BJ (cell line): ENCODE results near the gene SLC1A1. TPM values are rescaled to one million over a fixed set of nuclear protein-coding genes. Genes with fewer than 3 reads are reported as not detected.

Experiments
- CTCF ChIA-PET: fragments of 350-600 bp; formaldehyde crosslinking; extraction: SDS; loops from one replicate; lab custom pipeline; 2021; ENCODE audit warnings: antibody characterized with exemption, inconsistent platforms; lab: Yijun Ruan, JAX
- POLR2A ChIA-PET: fragments of 300-600 bp; sonication (Branson Sonifier 250); formaldehyde crosslinking; extraction: SDS; loops from one replicate; lab custom pipeline; 2021; ENCODE audit warnings: antibody characterized with exemption; lab: Charles Lee
- DNase-seq: peaks from one replicate; pipeline ENCODE4 v3.0.0-alpha.2; 2011; ENCODE audit warnings: low read depth
- H3K27me3 ChIP-seq: 2 replicates; pipeline ENCODE4 v1.6.0; 2011; ENCODE audit warnings: low read length; ENCODE audit not compliant: control insufficient read depth, insufficient read depth
- H3K36me3 ChIP-seq: 2 replicates; pipeline ENCODE4 v1.5.1; 2011; ENCODE audit warnings: low read length; ENCODE audit not compliant: control insufficient read depth, insufficient read depth
- H3K4me3 ChIP-seq: 2 replicates; pipeline ENCODE4 v1.5.1; 2011; ENCODE audit warnings: low read depth, mild to moderate bottlenecking, control low read depth, low read length
- polyA plus RNA-seq: library from polyadenylated mRNA; depleted of rRNA; stranded (reverse); fragments of >200 nt; gene quantifications from 2 replicates; pipeline ENCODE4 v1.2.3, GENCODE V29; 2011
- TF ChIP-seq, protein P1 (sequence below): IDR thresholded peaks from 2 replicates; pipeline ENCODE4 v1.5.1; 2011; ENCODE audit warnings: low read depth, mild to moderate bottlenecking, control low read depth, inconsistent platforms, low read length, moderate library complexity; ENCODE audit not compliant: insufficient read depth

Gene SLC1A1
- polyA plus RNA-seq, 1 experiment: 6.4 TPM

DNA sequence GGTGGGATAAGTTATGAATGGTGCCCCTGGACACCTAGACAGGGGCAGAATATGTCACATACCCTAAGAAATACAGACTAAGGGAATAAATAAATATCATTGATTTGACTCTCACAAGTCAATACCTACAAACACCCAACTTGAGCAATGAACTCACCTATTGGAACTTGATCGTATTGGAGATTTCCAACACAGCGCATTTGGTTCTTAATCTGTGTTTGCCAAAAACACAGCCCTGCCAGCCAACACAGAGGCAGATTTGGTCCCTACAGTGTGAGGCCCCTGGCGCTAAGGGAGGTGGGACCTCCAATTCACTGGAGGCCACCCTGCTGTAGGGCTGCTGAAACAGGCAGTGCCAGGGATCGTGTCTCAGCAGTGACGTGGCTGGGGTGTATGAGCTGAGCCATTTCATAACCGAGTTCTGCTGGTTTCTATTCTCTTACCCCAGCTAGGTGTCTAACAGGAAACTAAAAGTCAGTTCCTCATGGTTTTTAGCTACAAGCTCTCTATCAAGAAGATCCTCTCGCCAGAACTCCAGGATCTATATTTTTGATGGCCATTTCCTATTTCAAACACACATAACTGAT is 84.5 kb downstream of the SLC1A1 start:
- H3K36me3 ChIP-seq: no peaks in the 10 kb centered on the region
- ChIA-PET POLR2A (no interaction called here), CTCF (no interaction called here)
- no peak overlapping the region for H3K4me3 ChIP-seq
- TF ChIP-seq, protein P1, sequence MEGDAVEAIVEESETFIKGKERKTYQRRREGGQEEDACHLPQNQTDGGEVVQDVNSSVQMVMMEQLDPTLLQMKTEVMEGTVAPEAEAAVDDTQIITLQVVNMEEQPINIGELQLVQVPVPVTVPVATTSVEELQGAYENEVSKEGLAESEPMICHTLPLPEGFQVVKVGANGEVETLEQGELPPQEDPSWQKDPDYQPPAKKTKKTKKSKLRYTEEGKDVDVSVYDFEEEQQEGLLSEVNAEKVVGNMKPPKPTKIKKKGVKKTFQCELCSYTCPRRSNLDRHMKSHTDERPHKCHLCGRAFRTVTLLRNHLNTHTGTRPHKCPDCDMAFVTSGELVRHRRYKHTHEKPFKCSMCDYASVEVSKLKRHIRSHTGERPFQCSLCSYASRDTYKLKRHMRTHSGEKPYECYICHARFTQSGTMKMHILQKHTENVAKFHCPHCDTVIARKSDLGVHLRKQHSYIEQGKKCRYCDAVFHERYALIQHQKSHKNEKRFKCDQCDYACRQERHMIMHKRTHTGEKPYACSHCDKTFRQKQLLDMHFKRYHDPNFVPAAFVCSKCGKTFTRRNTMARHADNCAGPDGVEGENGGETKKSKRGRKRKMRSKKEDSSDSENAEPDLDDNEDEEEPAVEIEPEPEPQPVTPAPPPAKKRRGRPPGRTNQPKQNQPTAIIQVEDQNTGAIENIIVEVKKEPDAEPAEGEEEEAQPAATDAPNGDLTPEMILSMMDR: no peak
- H3K27me3 ChIP-seq: no peaks in the 10 kb centered on the region
- DNase-seq: no peak

DNA sequence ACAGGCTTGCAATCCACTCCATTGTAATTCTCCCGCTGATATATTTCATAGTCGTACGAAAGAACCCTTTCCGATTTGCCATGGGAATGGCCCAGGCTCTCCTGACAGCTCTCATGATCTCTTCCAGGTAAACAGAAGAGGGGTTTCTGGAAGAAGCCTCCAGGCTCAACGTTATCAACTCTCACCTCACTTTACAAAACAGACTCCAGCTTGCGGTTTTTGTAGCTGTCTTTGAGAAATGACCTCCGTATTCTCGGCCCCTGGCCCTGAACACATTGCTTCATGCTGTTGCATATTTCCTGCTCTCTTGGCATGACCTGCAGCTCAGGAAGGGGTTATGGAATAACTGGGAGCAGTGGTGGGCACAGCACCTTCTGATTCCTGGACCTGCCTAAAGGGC is 85.7 kb downstream of the SLC1A1 start:
- Histone ChIP-seq H3K4me3 (no peak overlapping the region), H3K36me3 (no peaks in the 10 kb centered on the region), H3K27me3 (no peaks in the 10 kb centered on the region)
- DNase-seq: no peak
- TF ChIP-seq, protein P1: no peak
- ChIA-PET POLR2A (no interaction called here), CTCF (no interaction called here)

DNA sequence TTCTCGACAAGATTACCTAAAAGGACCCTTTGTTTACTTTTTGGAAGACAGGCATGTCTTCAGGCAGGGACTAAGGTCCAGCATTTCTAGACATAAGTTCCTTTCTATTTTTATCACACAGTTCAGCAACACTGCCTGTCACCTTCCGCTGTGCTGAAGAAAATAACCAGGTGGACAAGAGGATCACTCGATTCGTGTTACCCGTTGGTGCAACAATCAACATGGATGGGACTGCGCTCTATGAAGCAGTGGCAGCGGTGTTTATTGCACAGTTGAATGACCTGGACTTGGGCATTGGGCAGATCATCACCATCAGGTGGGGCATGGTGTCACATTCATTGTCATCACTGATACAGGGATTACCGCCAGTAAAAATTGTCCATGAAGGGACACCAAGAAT is 86.2 kb downstream of the SLC1A1 start:
- Histone ChIP-seq H3K27me3 (no peaks in the 10 kb centered on the region), H3K36me3 (no peaks in the 10 kb centered on the region), H3K4me3 (no peak overlapping the region)
- ChIA-PET CTCF (no interaction called here), POLR2A (no interaction called here)
- DNase-seq: no peak
- TF ChIP-seq, protein P1: no peak

DNA sequence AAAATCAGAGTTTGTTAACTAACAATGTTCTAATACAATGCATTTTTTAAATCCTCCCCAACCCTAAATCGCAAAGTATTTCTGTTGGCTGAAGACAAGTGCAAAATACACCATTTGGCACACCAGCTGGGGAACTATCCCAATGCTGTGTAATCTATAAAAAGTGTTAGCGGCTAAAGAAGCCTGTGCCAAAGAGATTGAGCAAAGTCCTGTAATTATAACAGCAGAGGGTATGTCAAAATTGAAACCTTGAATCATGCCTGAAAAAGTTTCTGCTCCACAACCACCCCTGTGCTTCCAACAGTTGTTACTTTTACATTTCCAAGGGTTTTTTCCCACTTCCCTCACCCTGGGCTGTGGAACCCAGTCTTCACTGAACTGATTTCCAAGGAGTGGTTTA is 88.7 kb downstream of the SLC1A1 start:
- DNase-seq: no peak

DNA sequence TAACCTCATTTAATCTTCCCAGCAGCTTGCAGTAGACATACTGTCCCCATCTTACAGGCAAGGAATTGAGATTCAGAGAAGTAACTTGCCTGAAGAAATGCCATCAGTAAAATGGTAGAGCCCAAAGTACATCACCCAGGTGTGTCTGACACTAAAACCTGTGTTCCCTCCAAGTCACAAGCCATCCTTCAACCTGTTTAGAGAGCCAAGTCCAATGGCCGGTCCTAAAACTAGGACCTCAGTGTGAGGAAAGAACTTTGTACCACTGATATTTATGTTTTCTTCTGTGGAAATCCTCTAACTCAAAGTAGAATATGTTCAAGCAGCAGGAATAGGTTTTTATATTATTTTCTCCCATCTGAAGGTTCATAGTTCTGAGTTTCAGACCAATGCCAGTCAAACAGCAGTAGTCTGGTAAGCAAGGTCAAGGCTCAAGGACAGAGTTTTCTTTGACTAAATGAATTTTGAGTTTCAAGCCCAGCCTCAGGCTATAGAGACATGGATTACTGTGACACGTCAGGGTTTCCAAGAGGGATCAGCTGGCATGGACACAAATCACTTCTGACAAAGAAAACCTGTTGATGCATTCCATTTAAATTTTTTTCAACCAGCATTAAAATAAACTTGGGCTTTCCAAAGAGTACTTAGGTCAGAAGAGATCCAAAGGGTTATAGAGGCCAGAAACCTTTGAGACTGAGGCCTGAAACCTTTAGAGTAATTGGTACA is 90.9 kb downstream of the SLC1A1 start:
- no peak overlapping the region for H3K4me3 ChIP-seq
- no peaks in the 10 kb centered on the region for H3K27me3 ChIP-seq
- H3K36me3 ChIP-seq: no peaks in the 10 kb centered on the region
- CTCF ChIA-PET: interaction anchor here (1.0 to 1.4 kb wide), 3 partner anchors 8 to 30 kb away, joined by 3 to 5 read pairs (median 3); no protein-coding TSS in a partner anchor
- TF ChIP-seq, protein P1: no peak
- POLR2A ChIA-PET: no interaction called here
- DNase-seq: no peak

More for the DNA sequence above, 88.7 kb downstream of the SLC1A1 start:
- Histone ChIP-seq H3K4me3 (no peak overlapping the region), H3K36me3 (no peaks in the 10 kb centered on the region), H3K27me3 (no peaks in the 10 kb centered on the region)
- TF ChIP-seq, protein P1: no peak
- ChIA-PET POLR2A (no interaction called here), CTCF (no interaction called here)
